Esophagus squamous epithelium (tissue), 5 donors: ENCODE data around the gene GALNT10. TPM values are rescaled to one million over a fixed set of nuclear protein-coding genes. Genes with fewer than 3 reads are reported as not detected.

Experiments used
- DNase-seq: peaks from one replicate; lab custom pipeline; 2025; lab: John Stamatoyannopoulos, UW
- H3K27ac ChIP-seq, 4 donors: fragments of 200-600 bp; sonication (generic); one replicate each; pipeline ENCODE4 v1.5.1; 2016 to 2019; ENCODE audit warnings: mild to moderate bottlenecking in 1 of 4
- H3K27me3 ChIP-seq, 4 donors: fragments of 200-600 bp; sonication (generic); 1 replicate in 3 of 4; 2 replicates in 1 of 4; pipeline versions ENCODE4 v1.5.1 to v1.6.0; 2017 to 2021; ENCODE audit warnings: antibody characterized with exemption in 1 of 4
- H3K36me3 ChIP-seq, 3 donors: fragments of 200-600 bp; sonication (generic); one replicate each; pipeline ENCODE4 v1.5.1; 2016 to 2019
- H3K4me1 ChIP-seq, 3 donors: fragments of 200-600 bp; sonication (generic); one replicate each; pipeline ENCODE4 v1.5.1; 2017 to 2019
- H3K4me3 ChIP-seq, 4 donors: fragments of 200-600 bp; sonication (generic); 1 replicate in 3 of 4; 2 replicates in 1 of 4; pipeline ENCODE4 v1.5.1; 2016 to 2019; ENCODE audit warnings: mild to moderate bottlenecking in 2 of 4, moderate library complexity in 1 of 4
- H3K9me3 ChIP-seq, 3 donors: fragments of 200-600 bp; sonication (generic); one replicate each; pipeline ENCODE4 v1.5.1; 2016 to 2019
- POLR2A ChIP-seq, 4 donors: fragments of 450-650 bp; IDR thresholded peaks; one replicate each; pipeline ENCODE4 v1.6.1; 2017; ENCODE audit warnings: antibody characterized with exemption in 4 of 4, mild to moderate bottlenecking in 4 of 4, moderate library complexity in 3 of 4
- WGBS, 2 donors: methylation state at CpG; one replicate each; pipeline ENCODE4 v1.1.5; 2018; 5-methylcytosine and 5-hydroxymethylcytosine counted together
- intact Hi-C: fragments of 100-400 bp; cut with DNase I; formaldehyde crosslinking; loops from one replicate; pipeline ENCODE4 v1.15.0; 2022
- total RNA-seq, 4 donors: library from RNA; depleted of rRNA; stranded (reverse); fragments of >200 nt; gene quantifications; one replicate each; pipeline ENCODE4 v1.1.0, GENCODE V29; 2016
- TF ChIP-seq, protein P1 (sequence below), 6 experiments: fragments of 450-650 bp in 4 of 6; fragments of 200-600 bp in 2 of 6; sonication (generic) in 2 of 6; IDR thresholded peaks; one replicate each; pipeline ENCODE4 v1.5.1; 2016 to 2019; ENCODE audit warnings: antibody characterized with exemption in 6 of 6, mild to moderate bottlenecking in 4 of 6, moderate library complexity in 4 of 6
- donor health status: DM: yes; HTN: yes; CAD: no.

Gene GALNT10
- total RNA-seq, 4 donors from 2014 or later, result 3.6 to 47.2 (median 9.0) TPM

GRCh38 chr5:154198611-154199230, 8.2 kb downstream of the GALNT10 start:
- no peak for DNase-seq
- intact Hi-C loops, result no loop called here

GRCh38 chr5:154199263-154199662, 8.7 kb downstream of the GALNT10 start:
- peak overlapping the region in 1 of 4 donors; percentile 54 for H3K27ac ChIP-seq
- peaks cover 12 to 53% (median 29%) of the 10 kb centered on the region in 3 donors for H3K4me1 ChIP-seq
- H3K4me3 ChIP-seq, result no peak overlapping the region
- intact Hi-C loops, result no loop called here
- no peak for TF ChIP-seq POLR2A (IDR thresholded peaks at IDR 0.05)
- TF ChIP-seq, protein P1, sequence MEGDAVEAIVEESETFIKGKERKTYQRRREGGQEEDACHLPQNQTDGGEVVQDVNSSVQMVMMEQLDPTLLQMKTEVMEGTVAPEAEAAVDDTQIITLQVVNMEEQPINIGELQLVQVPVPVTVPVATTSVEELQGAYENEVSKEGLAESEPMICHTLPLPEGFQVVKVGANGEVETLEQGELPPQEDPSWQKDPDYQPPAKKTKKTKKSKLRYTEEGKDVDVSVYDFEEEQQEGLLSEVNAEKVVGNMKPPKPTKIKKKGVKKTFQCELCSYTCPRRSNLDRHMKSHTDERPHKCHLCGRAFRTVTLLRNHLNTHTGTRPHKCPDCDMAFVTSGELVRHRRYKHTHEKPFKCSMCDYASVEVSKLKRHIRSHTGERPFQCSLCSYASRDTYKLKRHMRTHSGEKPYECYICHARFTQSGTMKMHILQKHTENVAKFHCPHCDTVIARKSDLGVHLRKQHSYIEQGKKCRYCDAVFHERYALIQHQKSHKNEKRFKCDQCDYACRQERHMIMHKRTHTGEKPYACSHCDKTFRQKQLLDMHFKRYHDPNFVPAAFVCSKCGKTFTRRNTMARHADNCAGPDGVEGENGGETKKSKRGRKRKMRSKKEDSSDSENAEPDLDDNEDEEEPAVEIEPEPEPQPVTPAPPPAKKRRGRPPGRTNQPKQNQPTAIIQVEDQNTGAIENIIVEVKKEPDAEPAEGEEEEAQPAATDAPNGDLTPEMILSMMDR (IDR thresholded peaks at IDR 0.05), result no peak
- 83% methylated on average over 1 of the region's 4 CpGs; no CpG with 5 or more reads in 1 of the 2 donors for WGBS, 2 donors
- H3K36me3 ChIP-seq, result no peaks in the 10 kb centered on the region
- DNase-seq, result no peak
- H3K27me3 ChIP-seq, result peaks cover 0 to 38% (median 0%) of the 10 kb centered on the region in 4 donors
- H3K9me3 ChIP-seq, result no peaks in the 10 kb centered on the region

More at GRCh38 chr5:154198611-154199230, 8.2 kb downstream of the GALNT10 start:
- Histone ChIP-seq H3K27ac (peak overlapping the region in 2 of 4 donors; percentile 19 to 54), H3K27me3 (peaks cover 0 to 33% (median 0%) of the 10 kb centered on the region in 4 donors), H3K4me1 (peaks cover 12 to 59% (median 29%) of the 10 kb centered on the region in 3 donors), H3K4me3 (no peak overlapping the region), H3K9me3 (no peaks in the 10 kb centered on the region), H3K36me3 (no peaks in the 10 kb centered on the region)
- whole genome bisulfite sequencing, 2 donors, result 54 to 58% methylated on average over 4 of the region's 4 CpGs
- TF ChIP-seq, protein P1 (IDR thresholded peaks at IDR 0.05), result no peak
- TF ChIP-seq POLR2A (IDR thresholded peaks at IDR 0.05), result no peak

- intact Hi-C loops, result no loop called here
- DNase-seq, result no peak
- Histone ChIP-seq H3K27ac (no peak overlapping the region), H3K9me3 (no peaks in the 10 kb centered on the region), H3K4me3 (no peak overlapping the region), H3K4me1 (peaks cover 12 to 50% (median 29%) of the 10 kb centered on the region in 3 donors), H3K36me3 (no peaks in the 10 kb centered on the region), H3K27me3 (peaks cover 0 to 41% (median 0%) of the 10 kb centered on the region in 4 donors)
- 50 to 100% methylated on average over 1 of the region's 7 CpGs for WGBS, 2 donors
- TF ChIP-seq POLR2A (IDR thresholded peaks at IDR 0.05), result no peak
- TF ChIP-seq, protein P1 (IDR thresholded peaks at IDR 0.05), result no peak
Measured at GRCh38 chr5:154199671-154200220, 9.2 kb downstream of the GALNT10 start.

GRCh38 chr5:154200221-154200620, 9.7 kb downstream of the GALNT10 start:
- Histone ChIP-seq H3K9me3 (no peaks in the 10 kb centered on the region), H3K27ac (no peak overlapping the region), H3K36me3 (no peaks in the 10 kb centered on the region), H3K27me3 (peaks cover 0 to 43% (median 0%) of the 10 kb centered on the region in 4 donors), H3K4me3 (no peak overlapping the region), H3K4me1 (peaks cover 12 to 50% (median 29%) of the 10 kb centered on the region in 3 donors)
- intact Hi-C loops, result no loop called here
- WGBS, 2 donors, result 93 to 94% methylated on average over 6 to 8 of the region's 8 CpGs
- no peak for DNase-seq
- TF ChIP-seq, protein P1 (IDR thresholded peaks at IDR 0.05), result no peak
- TF ChIP-seq POLR2A (IDR thresholded peaks at IDR 0.05), result no peak

DNA sequence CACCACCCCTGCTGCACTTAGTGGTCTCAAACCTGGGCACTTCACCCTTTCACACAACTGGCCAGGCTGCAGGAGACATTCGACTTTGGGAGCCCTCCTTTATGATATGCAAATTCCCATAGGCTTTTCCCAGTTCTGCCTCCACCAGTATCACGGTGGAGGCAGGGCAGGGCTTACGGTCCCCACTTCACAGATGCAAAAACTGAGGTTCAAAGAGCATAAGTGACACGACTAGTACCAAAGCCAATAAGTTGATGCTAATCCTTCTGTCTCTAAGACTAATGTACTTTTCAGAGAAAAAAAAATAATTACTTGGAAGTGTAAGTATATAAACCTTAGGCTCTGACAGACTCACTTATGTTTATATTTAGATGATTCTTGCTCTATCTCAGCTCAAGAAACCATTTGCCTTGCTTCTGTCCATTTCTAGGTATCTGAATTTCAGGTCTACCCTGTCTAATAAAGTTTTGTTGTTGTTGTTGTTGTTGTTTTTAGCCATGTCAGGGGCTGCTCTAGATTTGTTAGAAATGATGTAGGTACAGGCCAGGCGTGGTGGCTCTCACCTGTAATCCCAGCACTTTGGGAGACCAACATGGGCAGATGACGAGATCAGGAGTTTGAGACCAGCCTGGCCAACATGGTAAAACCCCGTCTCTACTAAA, 10.7 kb downstream of the GALNT10 start:
- peaks cover 0 to 48% (median 0%) of the 10 kb centered on the region in 4 donors for H3K27me3 ChIP-seq
- intact Hi-C loops, result no loop called here
- 84 to 92% methylated on average over 6 to 7 of the region's 7 CpGs for WGBS, 2 donors
- peaks cover 12 to 50% (median 29%) of the 10 kb centered on the region in 3 donors for H3K4me1 ChIP-seq
- no peak for DNase-seq
- TF ChIP-seq, protein P1 (IDR thresholded peaks at IDR 0.05), result no peak
- H3K9me3 ChIP-seq, result no peaks in the 10 kb centered on the region
- H3K36me3 ChIP-seq, result no peaks in the 10 kb centered on the region
- H3K4me3 ChIP-seq, result no peak overlapping the region
- no peak overlapping the region for H3K27ac ChIP-seq
